DOHH2 (cell line): ENCODE data around the gene IBA57.

Experiments used
- EZH2phosphoT487 ChIP-seq: fragments of 200-600 bp; sonication (generic); IDR thresholded peaks from 2 replicates; pipeline ENCODE4 v1.6.1; 2017; ENCODE audit warnings: borderline replicate concordance, mild to moderate bottlenecking, antibody characterized with exemption, low read length, moderate library complexity, mixed read lengths
- TF ChIP-seq, protein P1 (sequence below): fragments of 200-600 bp; sonication (generic); IDR thresholded peaks from one replicate; pipeline ENCODE4 v1.5.1; 2014; ENCODE audit warnings: antibody characterized with exemption, mild to moderate bottlenecking, low read depth, low read length; ENCODE audit not compliant: poor library complexity, severe bottlenecking

DNA sequence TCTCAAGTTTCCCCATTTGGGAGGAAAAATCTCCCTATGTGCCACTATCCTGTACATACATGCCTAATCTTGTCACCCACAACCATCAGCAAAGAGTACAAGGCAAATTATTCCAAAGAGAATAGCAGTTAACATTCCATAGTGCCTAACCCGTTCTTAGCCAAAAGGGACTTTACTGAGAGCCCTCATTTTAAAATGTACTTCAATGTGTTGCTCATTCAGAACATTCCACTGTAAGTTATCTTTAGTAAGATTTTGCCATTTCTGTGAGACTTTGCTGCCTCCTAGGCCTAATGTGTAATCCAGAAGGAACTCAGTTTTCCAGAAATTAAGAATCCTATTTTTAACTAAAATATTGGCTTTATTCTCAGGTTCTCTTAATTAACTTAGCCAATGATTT lies 45.3 kb upstream of the IBA57 start:
- TF ChIP-seq, protein P1, sequence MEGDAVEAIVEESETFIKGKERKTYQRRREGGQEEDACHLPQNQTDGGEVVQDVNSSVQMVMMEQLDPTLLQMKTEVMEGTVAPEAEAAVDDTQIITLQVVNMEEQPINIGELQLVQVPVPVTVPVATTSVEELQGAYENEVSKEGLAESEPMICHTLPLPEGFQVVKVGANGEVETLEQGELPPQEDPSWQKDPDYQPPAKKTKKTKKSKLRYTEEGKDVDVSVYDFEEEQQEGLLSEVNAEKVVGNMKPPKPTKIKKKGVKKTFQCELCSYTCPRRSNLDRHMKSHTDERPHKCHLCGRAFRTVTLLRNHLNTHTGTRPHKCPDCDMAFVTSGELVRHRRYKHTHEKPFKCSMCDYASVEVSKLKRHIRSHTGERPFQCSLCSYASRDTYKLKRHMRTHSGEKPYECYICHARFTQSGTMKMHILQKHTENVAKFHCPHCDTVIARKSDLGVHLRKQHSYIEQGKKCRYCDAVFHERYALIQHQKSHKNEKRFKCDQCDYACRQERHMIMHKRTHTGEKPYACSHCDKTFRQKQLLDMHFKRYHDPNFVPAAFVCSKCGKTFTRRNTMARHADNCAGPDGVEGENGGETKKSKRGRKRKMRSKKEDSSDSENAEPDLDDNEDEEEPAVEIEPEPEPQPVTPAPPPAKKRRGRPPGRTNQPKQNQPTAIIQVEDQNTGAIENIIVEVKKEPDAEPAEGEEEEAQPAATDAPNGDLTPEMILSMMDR: no peak
- no peak for TF ChIP-seq EZH2phosphoT487
